Measurements from ENCODE around the gene TIMM10.

TIMM10 gene

GRCh38 chr11:57502376-57502775, 28.2 kb downstream of the TIMM10 start:
- DNase-seq, result no peak

- DNase-seq, result no peak
These were observed 28.6 kb downstream of the TIMM10 start for GRCh38 chr11:57501953-57502352.

GRCh38 chr11:57500926-57501325, 29.6 kb downstream of the TIMM10 start:
- no peak for DNase-seq

- no peak for DNase-seq
These were observed 30.0 kb downstream of the TIMM10 start for GRCh38 chr11:57500515-57500914.

- DNase-seq, result no peak
These were observed 30.5 kb downstream of the TIMM10 start for GRCh38 chr11:57499983-57500461.

GRCh38 chr11:57499413-57499982, 31.1 kb downstream of the TIMM10 start:
- DNase-seq, result peak; percentile 73

- DNase-seq, result no peak
These were observed 32.0 kb downstream of the TIMM10 start for GRCh38 chr11:57498540-57498939.

- no peak for DNase-seq
These were observed 33.0 kb downstream of the TIMM10 start for GRCh38 chr11:57497303-57498247.

- DNase-seq, result no peak
These were observed 34.3 kb downstream of the TIMM10 start for GRCh38 chr11:57496109-57496820.

- no peak for DNase-seq
These were observed 36.7 kb downstream of the TIMM10 start for GRCh38 chr11:57493507-57494503.

- no peak for DNase-seq
These were observed 39.0 kb downstream of the TIMM10 start for GRCh38 chr11:57491371-57492061.

- DNase-seq, result no peak
These were observed 39.9 kb downstream of the TIMM10 start for GRCh38 chr11:57490456-57491248.

- no peak for DNase-seq
These were observed 42.5 kb downstream of the TIMM10 start for GRCh38 chr11:57487920-57488659.

- no peak for DNase-seq
These were observed 43.4 kb downstream of the TIMM10 start for GRCh38 chr11:57487021-57487778.

GRCh38 chr11:57485217-57485990, 45.1 kb downstream of the TIMM10 start:
- DNase-seq, result no peak

- no peak for DNase-seq
These were observed 46.3 kb downstream of the TIMM10 start for GRCh38 chr11:57484141-57484710.

- no peak for DNase-seq
These were observed 47.0 kb downstream of the TIMM10 start for GRCh38 chr11:57483562-57483918.

Measured in NCI-H526 treated with DMSO at 0.1 percent for 48 hours (cell line).